Measurements from ENCODE around the gene PTPN20. TPM values are rescaled to one million over a fixed set of nuclear protein-coding genes. Genes with fewer than 3 reads are reported as not detected.

Gene PTPN20
- total RNA-seq, 2 donors from 2014 or later = 9.7 to 14.2 TPM

DNA sequence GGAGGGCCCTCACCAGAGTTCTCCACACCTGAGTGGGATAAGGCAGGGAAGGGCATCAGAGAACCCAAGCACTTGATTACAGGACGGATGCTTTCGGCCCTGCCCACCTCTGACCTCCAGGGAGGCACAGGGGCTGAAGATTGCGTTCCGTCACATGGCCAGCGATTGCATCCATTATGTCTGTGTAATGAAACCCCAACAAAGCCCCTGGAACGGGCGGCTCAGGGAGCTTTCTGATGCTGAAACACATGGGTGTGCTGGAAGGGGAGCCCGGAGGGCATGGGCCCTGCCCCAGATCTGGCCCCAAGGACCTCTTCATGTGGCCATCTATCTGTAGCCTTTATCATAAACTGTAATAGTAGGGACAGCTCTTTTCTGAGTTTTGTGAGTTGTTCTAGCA lies 117.2 kb downstream of the PTPN20 start:
- intact Hi-C loops (cut with DNase I) = loop anchor here (5.0 kb wide), 1 partner anchor 284 kb away; no protein-coding TSS in a partner anchor
- ATAC-seq = no peak
- no peak for DNase-seq

DNA sequence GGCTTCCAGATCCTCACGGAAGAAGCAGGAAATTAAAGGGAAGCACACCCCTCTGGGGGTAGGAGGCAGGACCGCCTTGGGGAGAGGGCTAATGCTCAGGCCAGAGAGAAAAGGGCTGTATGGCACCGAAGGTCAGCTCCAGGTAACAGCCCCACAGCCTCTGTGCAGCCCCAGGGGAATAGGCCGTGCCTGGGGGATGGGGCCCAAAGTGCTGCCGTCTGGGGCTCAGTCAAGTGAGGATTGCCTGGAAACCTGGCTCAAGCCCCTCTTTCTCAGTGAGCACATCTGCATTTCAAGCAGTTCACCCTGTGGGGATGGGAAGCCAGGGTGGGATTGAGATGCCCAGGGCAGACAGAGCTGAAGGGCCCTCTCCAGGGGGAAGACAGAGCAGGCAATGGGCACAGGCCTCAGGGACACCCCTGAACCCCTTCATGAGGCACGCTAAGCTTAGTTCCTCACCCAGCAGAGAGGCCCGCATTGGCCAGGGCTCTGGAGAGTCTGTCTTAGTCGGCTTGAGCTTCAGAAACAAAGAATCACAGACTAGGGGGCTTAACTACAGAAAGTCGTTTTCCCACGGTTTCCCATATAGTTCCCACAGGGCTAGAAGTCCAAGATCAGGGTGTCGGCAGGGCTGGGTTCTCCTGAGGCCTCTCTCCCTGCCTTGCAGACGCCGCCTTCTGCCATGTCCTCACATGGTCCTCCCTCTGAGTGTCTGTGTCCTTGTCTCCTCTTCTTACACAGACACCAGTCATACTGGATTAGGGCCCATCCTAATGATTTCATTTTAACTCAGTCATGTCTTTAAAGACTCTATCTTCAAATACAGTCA lies 118.2 kb downstream of the PTPN20 start:
- DNase-seq (no peak), ATAC-seq (no peak)
- intact Hi-C loops (cut with DNase I) = loop anchor here (5.0 kb wide), 1 partner anchor 283 kb away; no protein-coding TSS in a partner anchor

DNA sequence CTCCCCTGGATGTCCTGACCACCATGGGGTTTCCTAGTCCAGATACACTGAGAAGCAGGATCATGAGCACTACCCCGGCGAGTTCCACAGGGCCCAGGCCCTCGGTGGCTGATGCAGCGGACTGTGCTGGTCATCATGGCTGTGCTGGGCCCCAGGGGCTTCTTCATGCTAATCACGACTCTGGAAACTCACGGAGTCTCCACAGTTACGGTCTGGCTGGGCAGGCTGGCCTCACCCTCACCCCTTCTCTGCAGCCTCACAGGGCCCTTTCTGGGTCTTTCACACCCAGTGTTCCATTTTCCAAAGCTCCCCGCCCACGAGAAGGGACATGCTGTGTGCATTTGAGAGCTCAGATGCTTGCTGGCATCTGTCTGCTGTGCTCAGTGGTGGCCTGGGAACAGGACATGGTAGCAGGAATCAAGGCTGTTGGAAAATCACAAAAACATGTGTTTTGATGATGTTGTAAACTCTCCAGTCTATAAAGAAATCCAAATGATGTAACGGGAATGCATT lies 119.0 kb downstream of the PTPN20 start:
- DNase-seq (no peak), ATAC-seq (no peak)
- intact Hi-C loops (cut with DNase I) = no loop called here

DNA sequence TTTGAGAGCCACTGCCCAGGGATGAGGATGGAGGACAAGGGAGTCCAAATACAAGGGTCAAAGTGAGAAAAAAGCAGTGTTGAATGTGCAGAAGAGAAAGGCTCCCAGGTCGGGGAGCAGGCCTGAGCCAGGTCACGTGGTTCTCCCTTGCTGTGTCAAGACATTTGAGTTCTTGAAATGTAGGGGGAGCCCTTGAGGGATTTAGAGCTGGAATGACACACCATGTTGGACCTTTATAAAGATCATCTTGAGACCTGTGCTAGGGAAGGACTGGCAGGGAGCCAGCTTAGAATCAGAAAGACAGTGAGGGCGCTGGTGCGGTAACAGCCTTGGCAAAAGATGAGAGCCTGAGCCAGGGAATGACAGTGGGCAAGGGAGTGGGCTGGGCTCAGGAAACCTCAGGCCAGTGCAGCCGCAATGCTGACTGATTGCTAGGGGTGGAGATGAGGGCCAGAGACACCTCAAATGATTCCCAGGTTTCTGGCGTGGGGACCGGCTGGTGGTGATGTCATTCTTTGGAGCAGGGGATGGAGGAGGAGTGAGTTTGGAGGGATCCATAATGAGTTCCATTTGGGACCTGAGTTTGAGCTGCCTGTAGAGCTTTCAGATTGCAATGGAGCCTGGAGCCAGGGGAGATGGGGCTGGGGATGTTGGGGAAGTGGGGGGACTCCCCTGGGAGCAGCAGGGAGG lies 120.1 kb downstream of the PTPN20 start:
- peak in 1 of 2 donors; percentile 22 for ATAC-seq
- no peak for DNase-seq
- intact Hi-C loops (cut with DNase I) = no loop called here

DNA sequence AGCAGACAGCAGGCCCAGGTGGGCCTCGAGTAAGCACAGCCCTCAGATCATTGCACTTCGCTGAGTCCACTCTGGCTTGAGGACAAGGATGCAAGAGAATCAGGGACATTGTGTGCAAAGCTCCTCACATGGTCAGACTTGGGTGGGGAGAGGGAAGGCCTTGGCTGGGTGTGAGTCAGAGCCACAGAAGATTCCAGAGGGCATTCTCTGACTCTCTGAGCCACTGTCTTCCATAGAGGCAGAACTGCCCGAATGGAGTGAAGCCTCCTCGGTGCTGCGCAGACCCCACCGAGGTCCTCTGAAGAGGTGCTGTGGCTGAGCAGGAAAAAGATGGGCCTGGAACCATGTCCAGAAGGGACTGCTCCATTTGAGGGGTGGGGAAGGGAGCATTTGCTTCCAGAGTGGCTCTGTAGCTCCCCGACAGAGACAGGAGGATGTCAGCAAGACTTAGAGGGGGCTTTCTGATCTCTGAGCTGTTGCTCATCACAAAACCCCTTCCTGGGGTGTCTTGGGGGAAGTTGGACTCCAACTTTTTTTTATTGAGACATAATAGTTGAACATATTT lies 120.8 kb downstream of the PTPN20 start:
- peak in 1 of 2 donors; percentile 22 for ATAC-seq
- DNase-seq = no peak
- intact Hi-C loops (cut with DNase I) = no loop called here

DNA sequence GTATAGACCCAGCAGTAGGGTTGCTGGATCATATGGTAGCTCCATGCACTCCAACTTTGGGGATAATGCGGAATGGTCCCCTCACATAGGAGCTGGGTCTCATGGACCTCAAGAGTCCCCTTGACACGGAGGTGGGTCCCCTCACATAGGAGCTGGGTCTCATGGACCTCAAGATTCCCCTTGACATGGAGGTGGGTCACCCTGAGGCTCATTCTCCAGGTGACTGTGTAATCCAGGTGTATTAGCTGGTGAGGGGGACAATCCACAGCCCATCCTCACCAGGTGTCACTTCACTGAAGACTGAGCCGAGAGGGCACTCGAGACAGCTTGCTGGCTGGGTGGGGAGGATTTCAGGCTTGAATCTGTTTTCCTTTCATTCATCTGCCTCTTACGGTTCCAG lies 121.9 kb downstream of the PTPN20 start:
- no peak for ATAC-seq
- intact Hi-C loops (cut with DNase I) = no loop called here

DNA sequence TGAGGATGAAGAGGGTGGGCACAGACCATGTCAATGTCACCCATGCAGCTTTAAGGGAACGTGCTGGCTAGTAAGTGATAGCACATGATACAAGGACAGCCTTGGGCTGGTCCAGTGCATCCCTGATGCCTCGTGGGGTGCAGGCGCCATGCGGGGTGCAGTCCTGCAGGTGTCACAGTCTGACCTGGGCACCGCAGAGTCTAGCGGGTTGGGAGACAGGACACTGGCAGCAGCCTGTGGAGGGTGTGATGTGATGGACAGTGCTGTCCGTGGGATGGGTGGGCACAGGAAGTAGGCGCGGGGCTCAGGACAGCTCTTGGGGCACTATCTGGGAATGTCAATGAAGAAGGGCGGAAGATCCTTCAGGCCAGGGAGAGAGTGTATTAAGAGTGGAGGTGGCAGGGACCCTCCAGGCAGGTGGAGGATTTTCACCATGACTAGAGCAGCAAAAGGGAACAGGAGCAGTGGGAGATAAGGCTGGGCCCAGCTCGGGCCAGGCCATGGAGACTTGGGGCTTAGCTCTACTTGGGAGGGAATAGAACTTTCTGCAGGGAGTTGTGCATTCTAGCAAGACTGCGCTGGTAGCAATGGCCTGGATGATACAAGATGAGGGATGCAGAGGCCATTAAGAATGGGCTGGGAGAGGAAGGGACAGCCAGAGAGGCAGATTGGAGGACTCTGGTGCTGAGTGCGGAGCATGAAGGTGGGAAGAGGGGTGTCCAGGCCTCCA lies 122.5 kb downstream of the PTPN20 start:
- intact Hi-C loops (cut with DNase I) = no loop called here
- ATAC-seq (no peak), DNase-seq (no peak)

More for the DNA sequence above, 121.9 kb downstream of the PTPN20 start:
- DNase-seq = no peak

DNA sequence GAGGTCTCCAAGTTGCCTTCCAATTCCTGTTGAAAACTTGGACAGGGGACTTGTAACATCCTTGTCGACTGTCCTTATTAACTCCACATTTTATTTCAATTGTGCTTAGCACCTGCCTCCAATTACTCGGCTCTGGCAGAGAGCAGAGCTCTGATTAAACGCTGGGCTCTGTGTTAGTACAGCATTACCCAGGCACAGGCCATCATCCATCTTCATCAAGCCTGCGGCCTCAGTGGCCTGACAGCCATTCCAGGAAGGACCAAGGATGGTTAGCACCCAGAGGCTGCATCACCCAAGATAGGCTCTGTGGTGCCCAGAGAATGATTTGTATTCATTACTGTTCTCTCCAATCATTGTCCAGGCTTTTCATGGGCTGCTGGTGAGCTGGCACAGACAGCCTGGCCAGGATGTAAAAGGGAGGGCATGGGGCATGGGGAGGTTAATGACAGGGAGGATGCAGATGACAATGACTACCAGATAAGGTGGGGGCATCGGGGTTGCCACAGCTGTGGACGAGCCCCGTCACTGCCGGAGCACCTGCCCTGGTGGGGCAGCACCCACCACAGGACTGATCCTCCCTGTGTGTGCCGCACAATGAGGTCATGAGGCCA lies 123.3 kb downstream of the PTPN20 start:
- DNase-seq (peak; percentile 9), ATAC-seq (no peak)
- intact Hi-C loops (cut with DNase I) = no loop called here

DNA sequence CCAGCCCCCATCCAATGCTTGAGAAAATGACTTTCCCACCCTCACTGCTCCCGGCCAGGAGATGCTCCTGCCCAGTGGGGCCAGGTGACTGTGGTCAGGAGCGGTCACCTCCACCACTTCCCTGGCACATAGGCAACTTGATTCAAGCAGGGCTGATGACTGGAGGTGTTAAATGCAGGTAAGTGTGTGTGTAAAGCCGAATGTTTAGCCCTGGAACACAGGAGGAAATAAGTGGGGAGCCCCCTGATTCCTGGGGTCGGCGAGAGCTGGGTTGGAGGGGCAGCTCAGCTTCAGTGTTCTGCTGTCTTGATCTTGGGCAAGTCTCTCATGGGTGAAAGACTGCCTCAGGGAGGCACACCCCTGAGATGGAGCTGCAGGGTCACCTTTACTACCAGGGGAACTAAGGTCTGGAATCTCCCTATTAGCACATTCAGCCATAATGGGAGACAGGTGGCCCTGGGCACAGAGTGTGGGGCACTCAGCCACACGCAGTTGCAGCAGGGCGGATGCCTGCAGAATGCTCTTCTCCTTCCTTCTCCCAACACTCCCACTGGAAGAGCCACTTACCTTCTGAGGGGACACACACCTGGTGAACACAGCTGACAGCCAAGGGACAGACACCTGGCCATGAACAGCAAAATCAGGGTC lies 124.1 kb downstream of the PTPN20 start:
- no peak for DNase-seq
- ATAC-seq = no peak
- intact Hi-C loops (cut with DNase I) = no loop called here

DNA sequence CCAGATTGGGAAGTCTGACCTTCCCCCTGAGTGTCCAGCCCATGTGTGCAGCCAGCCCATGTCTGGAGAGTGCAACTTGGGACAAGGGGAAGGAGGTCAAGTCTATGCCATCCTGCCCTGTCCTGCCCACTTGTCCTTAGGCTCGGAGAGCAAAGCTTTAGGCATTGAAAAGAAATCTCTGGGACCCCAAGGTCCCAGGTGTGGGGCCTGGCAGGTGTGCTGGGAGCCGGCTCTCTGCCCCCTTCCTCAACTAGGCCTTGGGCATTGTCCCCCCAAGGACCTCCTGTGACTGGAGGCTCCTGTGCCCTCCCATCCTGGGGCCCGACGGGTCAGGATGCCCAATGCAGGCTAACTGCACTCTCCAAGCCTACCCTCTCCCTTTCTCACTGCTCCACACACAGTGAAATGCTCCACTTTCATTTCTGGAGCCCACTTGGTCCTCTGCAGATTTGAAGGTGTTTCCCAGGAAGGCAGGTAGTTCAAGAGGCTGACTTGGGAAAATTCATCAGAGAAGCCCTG lies 124.7 kb downstream of the PTPN20 start:
- ATAC-seq (no peak), DNase-seq (no peak)
- intact Hi-C loops (cut with DNase I) = no loop called here

DNA sequence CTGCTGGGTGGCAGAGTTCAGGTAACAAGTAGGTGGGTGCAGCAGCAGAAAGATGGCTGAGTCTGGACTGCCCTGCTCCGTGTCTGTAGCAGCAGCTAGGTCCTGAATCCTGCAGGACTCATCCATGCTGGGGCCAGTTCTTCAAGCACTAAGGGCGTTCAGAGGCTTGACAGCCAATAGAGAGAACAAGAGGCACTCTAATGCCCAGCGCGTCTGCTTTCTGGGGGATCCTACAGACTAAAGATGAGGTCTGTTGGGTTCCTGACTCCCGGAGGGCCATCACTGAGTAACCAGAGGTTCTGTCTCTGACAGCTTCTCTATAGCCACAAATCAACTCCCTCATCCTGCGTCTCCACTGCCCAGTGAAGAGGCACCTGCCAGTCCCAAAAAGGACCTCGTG lies 125.5 kb downstream of the PTPN20 start:
- DNase-seq (no peak), ATAC-seq (no peak)

DNA sequence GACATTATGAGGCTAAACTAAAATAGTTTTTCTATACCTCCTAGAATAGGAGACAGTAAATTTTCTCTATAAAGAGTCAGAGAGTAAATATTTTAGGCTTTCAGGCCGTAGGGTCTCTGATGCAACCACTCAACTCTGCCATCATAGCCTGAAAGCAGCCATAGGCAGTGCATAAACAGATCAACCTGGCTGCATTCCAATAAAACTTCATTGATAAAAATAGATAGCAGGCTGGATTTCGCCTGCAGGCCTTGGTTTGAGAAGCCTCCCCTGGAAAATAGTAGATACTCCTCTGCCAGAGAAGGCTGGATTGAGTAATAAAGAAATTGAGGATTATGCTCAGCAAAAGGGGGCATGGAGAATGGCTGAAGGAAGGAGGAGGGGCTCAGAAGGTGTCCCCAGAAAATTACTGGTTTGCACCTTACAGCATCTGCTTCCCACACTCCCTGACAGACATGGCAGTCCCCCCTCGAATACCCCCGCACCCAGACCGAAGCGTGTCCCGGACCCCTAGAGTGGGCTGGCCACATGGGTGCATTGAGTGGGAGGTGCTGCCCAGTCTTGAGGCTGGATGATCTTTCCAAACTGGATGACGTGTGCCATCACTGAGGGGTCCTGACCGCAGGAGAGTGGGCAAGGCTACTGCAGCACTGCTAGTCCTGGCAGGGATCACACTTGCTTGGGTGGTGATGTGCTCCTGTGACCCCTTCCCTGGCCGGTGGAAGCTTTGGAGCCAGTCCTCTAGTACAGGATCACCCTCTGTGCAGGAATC lies 126.6 kb downstream of the PTPN20 start:
- DNase-seq (peak; percentile 10), ATAC-seq (no peak)
- intact Hi-C loops (cut with DNase I) = no loop called here

More for the DNA sequence above, 125.5 kb downstream of the PTPN20 start:
- intact Hi-C loops (cut with DNase I) = no loop called here

DNA sequence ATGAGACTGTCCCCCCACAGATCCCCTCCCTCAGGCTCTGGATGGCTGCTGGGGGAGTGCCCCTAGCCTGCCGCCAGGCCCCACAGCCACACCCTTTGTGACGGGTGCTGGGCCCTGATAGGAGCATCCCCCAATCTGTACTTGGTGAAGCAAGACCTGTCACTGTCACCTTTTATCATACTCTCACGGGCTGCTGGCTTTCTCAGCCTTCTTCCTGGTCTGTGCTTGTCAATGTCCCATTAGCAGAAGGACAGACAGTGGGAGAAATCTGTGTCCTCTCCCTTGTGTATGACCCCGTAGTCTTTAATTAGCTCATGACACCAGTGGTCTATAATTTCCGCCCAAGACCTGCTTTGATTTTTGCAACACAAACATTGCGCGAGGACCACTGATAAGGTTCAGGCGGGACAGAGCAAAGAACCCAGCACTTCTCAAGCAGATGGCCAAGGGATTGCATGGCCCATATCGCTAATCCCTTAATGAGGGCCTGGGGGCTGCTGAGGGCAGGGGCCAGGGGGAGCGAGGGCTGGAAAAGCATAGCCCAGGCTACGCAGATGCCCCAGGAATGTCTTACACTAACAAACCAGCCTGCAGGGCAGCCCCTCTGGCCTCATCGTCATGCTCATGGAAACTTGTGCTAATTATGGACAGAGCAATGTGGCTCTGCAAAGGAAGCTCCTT lies 127.8 kb downstream of the PTPN20 start:
- peak; percentile 22 for DNase-seq
- ATAC-seq = peak; percentile 52 to 58
- intact Hi-C loops (cut with DNase I) = no loop called here

DNA sequence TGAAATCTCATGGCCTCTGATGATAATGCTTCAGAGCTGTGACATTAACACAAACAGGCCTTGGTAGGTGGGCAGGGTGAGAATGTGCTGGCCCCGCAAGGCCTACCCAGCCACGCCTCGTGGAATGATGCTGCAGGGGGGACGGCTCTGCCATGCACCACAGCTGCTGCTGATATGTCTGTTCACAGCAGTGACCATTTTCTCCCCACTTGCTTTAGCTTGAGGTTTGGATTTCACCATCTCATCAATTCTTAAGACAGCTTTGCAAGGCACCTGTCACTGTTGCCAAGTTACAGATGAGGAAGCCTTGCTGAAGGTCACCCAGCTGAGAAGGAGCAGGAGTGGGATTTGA lies 128.3 kb downstream of the PTPN20 start:
- DNase-seq = no peak
- intact Hi-C loops (cut with DNase I) = no loop called here
- no peak for ATAC-seq

DNA sequence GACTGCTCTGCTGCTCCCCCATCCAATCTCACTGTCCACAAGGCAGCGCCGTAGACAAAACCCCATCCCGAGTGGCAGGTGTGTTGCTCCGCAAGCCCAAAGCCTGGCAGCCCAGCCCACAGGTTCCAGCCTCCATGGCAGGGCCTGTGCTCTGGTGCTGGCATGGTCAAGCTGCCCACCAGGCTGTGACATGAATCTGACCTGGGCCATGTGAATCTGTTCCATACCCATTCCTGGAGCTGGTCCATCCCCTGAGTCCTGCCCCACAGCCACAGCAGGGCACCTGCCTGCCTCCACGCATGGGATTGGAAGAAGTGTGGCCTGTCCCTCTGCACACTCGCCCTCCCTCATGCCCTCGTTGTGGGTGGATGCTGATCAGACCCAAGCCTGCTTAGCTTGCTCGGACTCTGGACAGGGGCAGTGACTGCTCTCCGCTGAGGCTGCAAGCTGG lies 128.8 kb downstream of the PTPN20 start:
- no peak for ATAC-seq
- intact Hi-C loops (cut with DNase I) = no loop called here
- DNase-seq = peak; percentile 17

DNA sequence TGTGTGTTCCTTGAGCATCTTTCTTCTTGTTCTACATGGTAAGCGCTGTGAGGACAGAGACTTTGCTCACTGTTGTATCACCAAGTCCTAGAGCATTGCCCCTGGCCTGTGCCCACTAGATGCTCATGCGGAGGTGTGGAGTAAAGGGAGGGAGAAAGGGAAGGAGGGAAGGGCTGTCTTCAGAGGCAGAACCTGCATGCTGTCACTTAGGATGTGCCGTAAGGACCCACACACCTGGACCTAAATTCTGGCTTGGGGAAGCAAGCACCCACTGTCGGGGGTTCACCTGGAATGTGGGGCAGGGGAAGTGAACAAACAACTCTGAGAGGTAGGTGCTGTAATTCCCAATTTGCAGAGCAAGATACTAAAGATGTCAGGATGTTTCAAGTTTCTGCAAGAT lies 129.5 kb downstream of the PTPN20 start:
- DNase-seq (no peak), ATAC-seq (no peak)
- intact Hi-C loops (cut with DNase I) = no loop called here

All from left cardiac atrium (tissue), 4 donors.